Activated CD4-positive, CD25-positive, alpha-beta regulatory T cell treated with anti-CD3 and anti-CD28 coated beads, Interleukin-2, amount 50 U/mL, for 24 hours (primary cell): ENCODE data around the gene PAX5.

Experiments used
- ATAC-seq, 2 donors: fragments of 150-1000 bp; cut with Tn5 transposase; one replicate each; pipeline ENCODE4 v1.10.0; 2021; ENCODE audit warnings: mild to moderate bottlenecking in 1 of 2, moderate library complexity in 1 of 2

The PAX5 gene

DNA sequence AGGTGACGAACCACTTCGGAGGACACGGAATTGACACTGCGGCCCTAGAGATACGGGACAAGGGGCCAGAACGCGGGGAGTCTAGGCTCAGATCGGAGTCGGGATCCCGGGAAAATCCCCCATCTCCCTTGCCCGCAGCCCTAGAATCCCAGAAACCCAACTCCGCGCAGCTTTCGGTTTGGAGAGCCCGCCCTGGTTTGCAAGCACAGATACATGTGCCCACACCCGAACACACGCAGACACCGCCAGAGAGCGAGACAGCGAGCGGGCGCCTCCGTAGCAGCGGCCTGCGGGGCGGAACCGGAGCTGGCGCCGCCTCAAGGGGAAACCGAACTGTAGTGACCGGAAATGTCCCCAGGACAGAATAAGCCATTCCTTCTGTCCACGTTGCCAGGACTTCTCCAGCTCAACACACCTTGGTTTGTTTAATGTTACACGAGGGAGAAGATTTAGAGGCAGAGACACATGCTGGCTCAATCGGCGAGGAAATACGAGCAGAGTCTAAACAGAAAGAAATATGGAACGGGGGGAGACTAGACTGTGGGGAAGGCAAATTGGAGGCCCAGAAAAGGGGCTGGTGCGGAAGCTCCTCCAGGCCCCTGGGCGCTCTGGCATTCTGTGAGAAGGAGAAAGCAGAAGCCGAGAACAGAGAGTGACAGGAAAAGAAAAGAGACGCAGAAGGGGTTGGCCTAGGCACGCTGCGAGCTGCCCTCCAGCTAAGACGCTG lies 2.9 kb upstream of the PAX5 start:
- peak; percentile 59 to 64 for ATAC-seq

DNA sequence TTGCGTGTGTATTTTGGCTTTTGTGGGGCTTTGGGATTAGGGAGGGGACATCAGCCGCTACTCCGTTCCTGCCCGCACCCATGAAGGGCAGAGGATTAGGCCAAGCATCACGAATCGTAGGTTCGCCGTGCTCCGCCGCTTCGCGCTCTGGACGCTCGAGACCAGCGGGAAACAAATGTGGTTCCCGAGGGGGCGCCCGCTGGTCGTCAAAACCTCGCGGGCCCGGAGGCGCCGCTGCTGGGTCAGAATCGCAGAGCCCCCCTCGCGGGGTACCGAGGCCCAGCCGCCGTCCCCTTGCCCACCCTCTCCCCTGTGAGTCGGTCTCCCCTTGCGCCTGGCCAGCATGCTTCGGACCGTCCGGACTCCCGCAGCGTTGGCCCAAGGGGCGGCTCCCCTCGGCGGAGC lies 2.3 kb upstream of the PAX5 start:
- no peak for ATAC-seq

DNA sequence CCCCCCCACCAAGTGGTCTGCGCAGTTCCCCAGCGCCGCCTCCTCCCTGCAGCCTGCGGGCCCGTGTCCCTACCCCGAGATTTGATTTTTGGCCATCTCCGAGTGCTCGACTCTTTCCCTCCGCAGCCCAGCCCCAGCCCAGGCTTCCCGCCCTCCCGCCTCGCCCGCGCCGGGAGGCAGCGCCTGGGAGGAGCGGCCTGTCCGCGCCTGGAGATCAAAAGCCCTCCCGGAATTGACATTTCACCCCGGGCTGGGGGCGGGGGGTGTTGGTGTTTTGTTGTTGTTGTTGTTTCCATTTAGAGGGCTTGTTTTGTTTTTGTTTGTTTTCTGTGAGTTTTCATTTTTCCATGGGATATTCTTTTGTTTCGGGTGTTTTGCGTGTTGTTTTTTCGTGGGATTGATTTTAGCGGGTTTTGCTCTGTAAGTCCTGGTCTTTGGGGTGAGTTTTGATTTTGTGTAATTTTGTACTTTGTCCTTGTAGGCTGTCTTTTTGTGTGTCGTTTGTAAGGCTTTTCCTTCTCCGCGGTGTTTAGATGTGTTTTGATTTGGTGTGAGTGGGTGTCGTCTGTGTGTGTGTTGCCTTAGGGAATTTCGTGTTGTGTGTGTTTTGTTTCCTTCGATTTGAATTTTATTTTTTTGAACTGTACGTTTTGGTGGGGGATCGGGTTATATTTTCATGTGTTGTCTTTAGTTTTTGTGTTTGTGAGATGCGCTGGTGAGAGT lies 1.7 kb upstream of the PAX5 start:
- no peak for ATAC-seq

DNA sequence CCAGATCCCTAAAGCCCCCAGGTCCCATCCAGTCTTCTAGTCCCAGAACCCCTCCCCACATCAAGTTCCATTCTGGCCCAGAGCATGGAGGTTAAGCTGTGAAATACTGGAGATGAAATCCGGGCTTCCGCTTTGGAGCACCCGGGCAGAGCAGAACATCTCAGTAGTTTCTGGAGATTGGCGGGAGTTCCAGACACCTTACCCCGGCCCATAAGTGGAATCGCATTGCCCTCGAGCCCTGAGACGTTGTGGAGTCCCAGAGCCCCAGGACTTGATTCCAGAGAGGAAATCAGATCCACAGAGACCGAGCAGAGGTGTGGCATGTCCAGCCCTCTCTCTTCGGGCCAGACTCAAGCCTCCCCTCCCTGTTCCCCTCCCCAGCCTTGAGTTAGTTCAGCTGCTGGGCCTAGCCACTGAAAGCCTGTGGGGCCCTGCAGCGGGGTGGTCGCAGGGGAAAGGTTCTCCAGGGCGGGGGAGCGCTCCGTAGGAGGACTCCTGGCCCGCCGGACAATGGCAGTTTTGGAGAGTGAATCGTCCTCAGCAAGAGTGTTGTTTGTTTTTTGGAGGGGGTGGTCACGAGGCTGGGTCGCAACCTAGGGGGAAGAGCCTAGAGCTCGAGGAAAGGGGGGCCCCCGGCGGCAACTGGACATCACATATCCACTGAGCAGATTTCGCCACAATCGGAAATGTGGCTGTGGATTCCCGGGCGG lies 1.0 kb upstream of the PAX5 start:
- no peak for ATAC-seq

DNA sequence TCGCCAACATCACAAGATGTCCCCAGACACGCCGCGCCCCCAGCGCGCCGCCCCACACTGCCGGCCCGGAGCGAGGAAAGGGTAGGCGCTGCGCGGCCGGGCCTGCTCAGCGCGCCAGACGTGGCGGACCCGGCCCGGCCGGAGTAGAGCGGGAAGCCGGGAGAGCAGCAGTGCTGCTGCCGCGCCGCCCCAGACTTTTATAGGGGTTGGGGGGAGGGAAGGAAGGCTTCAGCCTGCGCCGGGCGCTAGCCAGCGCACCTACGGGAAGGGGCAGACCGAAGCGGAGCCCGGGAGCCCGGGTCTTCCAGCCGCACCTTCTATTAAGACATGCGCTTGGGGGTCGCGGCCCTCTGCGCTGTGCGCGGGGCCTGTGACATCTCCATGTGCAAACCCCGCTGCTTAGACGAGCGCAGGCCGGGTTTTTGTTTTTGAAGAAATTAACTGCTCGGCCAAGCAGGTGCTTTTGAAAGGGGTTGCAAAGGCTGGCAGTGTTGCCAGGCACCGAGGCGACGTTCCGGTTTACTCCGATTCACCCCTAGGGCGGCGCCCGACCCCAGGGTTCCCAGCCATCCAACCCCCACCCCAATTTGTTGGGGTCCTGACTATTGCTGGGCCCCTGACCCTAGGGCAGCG lies 353 bp upstream of the PAX5 start:
- ATAC-seq: peak; percentile 15 to 41

DNA sequence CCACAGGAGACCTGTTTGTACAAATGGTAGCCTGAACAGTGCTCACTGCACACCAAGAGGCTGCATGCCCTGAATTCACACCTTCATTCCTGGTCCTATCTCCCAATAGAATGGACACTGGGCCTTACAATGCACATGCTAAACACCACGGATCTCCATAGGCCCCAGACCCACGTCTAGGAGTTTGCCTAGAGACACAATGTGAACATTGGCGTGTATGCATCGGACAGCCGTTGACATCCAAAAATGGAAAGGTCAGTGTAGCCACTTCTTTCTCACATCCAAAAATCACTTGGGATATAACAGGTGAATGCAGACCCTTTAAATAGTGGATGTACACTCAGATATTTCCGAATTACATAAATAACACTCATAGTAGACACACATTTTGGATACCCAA lies 927 bp downstream of the PAX5 start:
- ATAC-seq: no peak

DNA sequence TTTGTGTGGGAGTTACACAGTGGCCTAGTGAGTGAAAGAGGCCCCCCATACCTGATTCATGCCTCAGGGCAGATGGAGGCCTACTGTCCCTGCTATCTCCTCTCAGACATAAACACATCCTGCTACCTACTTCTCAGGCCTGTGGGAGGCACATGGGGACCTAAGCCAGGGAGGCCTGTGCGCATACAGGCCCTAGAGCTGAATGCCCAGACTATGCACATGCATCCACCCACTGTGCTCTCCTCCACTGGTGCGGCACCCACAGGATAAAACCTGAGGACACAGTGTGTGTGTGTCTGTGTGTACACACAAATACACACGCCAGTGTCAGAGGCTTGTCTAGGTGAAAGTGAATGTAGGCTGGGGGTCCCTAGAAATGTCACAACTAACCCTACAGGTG lies 1.4 kb downstream of the PAX5 start:
- ATAC-seq: no peak

DNA sequence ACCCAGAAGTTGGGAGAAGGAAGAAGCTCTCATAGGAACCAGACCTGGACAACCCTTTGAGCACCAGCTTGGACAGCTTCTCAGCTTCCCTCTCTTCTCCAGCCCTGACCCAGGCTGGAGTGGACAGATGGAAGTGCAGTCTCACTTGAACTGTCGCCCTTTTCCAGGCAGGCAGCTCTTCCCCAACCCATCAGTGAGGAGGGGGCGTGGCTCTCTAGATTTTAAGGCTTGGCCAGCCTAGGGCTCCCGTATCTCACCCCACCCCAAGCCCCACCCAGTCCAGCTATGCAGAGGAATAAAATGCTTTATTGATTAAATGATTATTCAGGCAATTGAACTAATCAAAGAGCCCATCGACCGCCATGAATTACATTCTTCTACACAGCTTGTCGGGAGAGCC lies 2.2 kb downstream of the PAX5 start:
- no peak for ATAC-seq

DNA sequence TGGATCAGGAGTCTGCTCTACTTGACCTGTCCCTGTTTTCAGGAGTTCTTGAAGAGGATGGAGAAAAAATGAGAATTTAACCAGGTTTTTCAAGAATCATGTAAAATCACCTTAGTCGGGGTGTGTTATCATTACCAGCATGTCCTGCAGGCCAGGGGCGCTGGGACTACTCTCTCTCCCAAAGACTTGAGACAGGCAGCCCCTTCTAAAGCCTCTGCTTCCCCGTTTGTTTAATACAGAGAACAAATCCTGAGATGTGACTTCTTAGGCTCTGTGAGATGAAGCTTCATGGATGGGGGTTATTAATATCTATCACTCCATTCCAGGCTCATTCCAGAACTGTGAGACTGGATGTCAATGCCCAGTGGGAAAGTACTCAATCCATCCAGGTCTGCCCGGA lies 3.0 kb downstream of the PAX5 start:
- ATAC-seq: no peak

DNA sequence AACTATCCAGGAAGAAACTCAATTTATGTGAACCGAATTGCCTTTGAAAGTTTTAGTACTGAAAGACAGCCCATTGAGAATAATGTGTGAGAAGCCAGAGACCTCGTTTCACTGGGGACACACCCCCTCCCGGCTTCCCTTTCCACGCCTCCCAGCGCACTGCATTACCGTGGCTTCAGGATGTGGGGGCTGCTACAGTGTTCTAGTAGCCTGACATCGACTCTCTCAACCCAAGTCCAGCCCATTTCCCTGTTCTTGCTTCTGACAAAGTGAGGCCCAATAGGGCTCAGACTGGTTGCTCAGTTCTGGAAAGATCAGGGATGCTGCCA lies 3.5 kb downstream of the PAX5 start:
- ATAC-seq: no peak

DNA sequence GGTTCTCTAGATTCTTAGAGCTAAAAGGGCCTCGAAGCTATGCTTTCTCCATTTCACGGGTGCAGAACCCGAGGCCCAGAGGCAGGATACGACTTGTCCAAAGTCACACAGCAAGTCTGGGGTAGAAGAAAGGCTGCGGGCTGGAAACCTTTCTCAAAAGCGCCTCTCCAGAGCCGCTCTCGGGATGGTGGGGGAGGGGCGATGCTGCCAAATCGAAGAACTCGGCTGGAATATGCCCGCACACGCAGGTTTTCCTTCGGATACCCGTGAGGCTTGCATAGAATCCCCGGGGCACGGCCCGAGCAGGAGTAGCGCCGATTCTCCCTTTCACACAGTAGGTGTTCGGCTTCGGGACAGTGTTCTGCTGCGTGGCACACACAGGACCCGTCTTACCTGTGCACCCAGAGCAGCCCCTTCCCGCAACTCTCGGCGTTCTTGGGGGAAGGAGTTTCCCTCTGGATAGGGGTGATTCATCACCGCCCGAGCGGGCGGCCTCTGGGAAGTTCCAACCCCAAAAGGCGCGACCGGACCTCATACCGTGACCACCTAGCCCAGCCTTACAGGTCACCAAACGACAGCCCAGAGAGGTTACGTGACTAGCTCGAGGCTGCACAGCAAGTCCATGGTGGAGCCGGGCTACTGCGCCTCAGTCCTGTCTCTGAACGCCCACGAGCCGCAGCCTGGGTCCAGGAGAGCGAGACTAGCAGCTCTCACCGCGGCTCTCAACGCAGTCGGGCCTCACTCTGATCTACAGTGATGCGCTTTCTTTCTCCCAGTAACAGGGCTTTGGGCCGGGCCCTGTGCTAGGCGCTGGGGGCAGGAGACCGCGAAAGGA lies 4.1 kb downstream of the PAX5 start:
- ATAC-seq: no peak

DNA sequence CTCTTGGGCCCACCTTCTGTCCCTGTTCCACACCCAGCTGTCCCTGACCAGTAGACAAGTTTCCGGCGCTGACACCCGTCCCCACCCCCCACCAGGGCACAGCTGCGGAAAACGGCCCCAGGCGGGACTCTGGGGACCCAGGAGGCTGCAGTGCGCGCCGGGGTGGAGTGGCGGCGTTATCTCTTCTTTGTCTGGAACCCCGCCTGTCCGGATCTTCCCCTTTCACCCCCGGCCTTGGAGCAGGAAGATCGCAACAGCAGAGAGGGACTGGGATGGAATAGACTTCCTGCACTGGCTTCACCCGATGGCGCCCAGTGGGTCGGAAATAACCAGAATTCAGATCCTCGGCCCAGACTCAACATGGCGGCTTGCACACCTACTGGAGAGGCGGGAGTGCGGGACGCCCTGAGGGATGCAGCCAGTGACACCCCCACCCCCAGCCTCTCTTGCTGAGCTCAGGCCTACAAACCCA lies 4.7 kb downstream of the PAX5 start:
- no peak for ATAC-seq

DNA sequence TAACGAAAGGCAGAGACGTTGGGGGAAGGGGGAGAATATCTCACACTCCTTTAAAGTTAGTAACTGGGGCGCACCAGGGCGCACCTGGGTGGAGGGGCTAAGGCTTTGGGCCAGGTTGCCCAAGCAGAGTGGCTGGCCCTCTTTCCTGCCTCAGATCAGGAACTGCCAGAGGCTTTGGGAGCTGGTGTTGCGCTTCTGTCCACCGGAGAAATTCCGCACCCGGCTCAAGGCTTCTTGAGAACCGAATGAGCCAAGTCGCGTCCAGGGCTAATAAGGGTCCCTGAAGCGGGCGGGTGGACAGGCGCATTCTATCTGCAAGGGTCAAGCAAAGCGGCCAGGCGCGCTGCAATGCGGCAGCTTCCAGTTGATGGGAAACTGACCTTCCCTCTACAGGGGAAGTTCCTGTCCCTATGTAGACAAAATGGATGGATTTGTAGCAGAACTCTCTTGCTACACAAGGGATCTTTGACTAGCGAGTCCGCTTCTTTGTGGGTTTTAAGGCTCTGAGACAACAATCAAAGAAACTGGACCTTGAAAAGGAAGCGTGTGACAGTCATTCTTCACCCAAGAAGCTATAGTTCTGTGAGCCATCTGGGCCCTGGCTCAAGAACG lies 5.5 kb downstream of the PAX5 start:
- no peak for ATAC-seq

DNA sequence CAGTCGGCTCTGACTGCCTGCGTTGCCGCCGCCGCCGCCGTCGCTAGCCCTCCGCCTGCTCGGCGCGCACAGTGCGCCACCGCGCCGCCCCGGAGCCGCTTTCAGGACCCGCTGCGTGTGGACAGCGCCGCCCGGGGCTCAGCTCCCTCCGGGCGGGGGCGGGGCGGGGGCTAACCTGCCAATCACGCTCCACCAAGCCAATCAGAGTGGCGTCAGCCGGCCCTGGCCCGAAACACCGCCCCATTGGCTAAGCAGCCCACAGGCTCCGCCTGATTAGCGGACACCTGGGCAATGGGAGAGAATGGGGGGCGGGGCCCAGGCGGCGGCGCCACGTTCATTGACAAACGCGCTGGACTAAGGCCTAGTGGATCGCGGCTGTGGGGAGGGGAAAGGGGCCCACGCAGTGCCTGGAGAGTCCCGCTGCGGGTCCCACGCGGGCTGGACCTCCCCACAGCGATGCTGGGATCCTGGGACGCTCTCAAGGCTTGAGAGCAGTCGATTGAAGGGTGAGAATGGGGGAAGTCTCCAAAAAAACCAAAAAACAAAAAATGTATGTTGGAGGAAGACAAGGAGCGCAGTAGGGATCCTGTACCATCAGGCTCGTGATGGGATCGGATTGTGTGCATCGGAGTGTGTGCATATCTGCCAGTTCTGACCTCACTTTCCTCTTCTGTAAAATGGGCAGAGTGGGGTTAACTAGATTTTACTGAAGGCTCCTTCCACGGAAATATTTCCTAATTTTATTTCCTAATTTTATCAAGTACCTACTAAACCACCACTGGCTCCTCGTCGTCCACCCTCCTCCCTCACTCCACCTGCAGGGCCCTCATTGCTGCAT lies 6.3 kb downstream of the PAX5 start:
- peak; percentile 93 to 95 for ATAC-seq

DNA sequence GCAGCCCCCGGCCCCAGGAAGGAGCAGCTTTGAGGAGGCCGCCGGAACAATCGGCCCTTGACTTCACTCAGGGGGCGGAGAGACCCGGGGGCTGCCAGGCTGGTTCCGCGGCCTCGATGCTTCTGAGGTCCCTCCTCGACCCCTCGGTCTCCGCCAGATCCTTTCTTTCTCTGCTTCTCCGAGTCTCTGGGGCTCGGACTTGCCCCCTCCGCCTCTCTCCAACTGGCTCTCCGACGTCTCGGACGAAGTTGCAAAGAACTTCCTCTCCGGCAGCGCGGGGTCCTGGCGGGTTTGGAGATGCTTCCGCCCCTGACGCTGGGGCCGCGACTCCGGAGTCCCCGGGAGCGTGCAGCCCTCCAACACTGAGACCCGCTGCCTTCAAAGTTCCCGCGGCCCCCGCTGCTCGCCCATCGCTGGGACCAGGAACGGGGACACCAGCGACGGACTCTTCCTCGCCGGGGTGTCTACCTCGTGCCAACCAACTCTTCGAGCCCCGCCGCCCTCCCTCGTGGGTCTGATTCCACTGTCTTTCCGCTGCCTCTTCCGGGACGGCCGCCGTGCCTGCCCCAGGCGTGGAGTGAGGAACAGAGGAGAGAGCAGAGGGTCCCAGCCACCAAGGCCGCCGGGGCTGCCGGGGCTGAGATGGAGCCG lies 7.0 kb downstream of the PAX5 start:
- no peak for ATAC-seq

DNA sequence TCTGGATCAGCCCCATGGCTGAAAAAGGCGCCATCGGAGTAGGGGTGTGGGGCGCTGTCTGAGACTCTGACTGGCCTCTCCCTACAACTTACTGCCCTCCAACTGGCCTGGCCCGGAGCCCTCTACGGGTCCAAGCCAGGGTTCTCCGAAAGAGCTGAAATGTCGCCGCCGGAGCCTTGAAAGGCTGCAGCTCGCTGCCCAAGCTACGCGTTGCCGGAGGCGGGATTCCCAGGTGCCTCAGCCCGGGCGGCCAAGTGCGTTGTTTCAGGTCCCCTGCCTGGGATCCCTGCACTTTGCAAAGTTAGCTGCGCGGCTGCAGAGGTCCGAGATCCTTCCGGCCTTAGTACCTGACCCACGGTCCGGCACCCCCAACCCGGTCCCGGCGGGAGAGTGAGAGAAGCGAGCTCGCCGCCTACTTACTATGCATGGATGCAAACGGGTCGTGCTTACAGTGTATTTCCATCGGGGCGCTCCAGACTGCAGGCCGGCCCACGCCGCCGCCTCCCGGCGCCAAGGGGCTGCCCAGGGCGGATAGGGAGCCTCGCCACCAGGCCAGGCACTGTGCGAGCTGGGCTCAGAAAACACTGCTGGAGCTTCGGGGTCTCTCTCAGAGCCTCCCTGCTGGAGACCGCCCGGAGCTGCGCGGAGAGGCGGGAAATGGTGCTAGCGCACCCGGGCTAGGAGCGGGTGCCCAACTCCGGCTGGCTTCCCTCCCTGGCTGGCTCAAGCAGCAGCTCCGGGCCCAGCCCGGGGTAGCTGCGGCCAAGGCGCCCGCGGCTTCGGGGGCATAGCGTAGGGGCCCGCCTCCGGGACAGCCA lies 7.7 kb downstream of the PAX5 start:
- no peak for ATAC-seq

DNA sequence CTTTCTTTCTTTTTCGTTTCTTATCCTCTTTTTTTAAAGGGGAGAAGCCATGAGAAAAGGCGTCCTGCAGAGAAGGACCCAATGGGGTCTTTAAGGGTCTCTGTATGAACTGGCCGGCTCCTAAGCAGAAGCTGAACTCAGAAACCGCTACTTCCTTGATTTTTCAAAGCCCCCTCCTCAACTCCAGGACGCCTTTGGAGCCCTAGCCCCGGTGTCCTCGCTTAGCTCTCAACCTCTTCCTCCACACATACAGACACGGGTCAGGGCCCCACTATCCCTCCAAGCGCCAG lies 8.3 kb downstream of the PAX5 start:
- no peak for ATAC-seq

DNA sequence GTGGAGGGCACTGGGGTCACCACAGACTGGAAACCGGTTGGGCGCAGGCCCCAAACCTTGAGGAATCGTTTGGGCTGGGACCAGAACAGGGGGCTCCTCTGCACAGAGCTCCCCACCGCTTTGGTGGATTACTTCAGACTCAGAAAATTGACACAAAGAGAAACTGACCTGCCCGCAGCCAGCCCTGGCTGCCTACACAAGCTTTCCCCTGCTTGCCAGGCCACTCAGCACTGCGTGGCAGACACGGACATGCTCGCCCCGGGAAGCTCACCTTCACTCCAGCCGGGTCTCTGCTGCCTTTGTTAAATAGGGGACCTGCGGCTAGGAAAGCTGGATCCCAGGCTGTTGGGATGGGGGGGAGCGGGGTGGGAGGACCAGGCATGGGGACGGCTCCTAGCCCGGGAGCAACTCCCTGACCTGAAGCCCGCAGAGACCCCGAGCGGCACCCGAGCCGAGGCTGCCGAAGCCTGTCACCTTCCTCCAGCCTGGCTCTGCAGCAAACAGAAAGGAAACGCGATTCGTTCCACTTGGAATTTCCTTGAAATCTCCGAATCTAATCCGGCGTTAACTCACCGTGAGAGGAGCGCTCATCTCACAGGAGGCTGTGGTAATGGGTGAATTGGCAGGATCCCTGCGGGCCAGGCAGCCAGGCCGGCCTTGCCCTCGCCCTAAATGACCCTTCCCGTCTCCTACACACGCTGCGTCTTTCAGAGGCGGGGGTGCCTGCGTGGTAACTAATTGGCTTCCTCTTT lies 8.8 kb downstream of the PAX5 start:
- ATAC-seq: no peak

DNA sequence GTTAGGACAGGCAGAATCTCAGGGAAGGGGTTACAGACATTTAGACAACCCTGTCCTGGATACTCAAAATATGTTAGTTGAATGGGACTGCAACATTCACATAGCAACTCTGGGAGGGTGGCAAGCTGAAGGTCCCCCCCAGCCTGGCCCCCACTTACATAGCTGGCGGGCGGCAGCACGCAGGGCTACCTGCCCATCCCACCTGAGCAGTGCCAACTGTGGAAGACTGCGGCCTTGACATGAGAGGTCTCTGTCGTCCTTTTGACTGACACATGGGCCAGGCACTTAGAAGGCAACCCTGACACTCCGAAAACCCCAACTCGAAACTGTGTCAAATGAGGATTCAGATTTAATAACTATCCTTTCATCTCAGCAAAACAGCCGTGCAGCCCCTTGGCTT lies 16.5 kb downstream of the PAX5 start:
- ATAC-seq: no peak
